HCT116 (cell line): Measurements from ENCODE around the gene LDHAL6B. TPM values are rescaled to one million over a fixed set of nuclear protein-coding genes. Genes with fewer than 3 reads are reported as not detected.

Source experiments
- ATAC-seq: fragments of 200-7000 bp; cut with Tn5 transposase; 2 replicates; pipeline ENCODE4 v1.9.1; 2020; ENCODE audit warnings: mild to moderate bottlenecking, moderate library complexity
- BruUV-seq: library from RNA; stranded (reverse); fragments of 400-500 nt; replicated peaks from 2 replicates; lab custom pipeline; 2021; lab: Mats Ljungman, UMichigan
- CTCF ChIA-PET: fragments of 300-600 bp; sonication (Branson Sonifier 250); formaldehyde crosslinking; loops from one replicate; lab custom pipeline; 2021; ENCODE audit warnings: antibody characterized with exemption; lab: Charles Lee
- POLR2A ChIA-PET: fragments of 300-600, 350-600 bp; sonication (Branson Sonifier 250); formaldehyde crosslinking; loops from one replicate; lab custom pipeline; 2021; ENCODE audit warnings: antibody characterized with exemption; lab: Charles Lee
- RAD21 ChIA-PET, 2 experiments: fragments of 300-600 bp; sonication (Branson Sonifier 250); formaldehyde crosslinking; loops; one replicate each; lab custom pipeline; 2023; ENCODE audit warnings: low total read pairs in 2 of 2; ENCODE audit not compliant: uncharacterized antibody in 2 of 2, unreplicated experiment in 2 of 2, low non-redundant PET in 1 of 2; lab: Charles Lee
- DNase-seq: peaks from one replicate; pipeline ENCODE4 v3.0.0-alpha.2; 2010; ENCODE audit warnings: low read depth, low spot score
- H2AFZ ChIP-seq: fragments of 200-600 bp; shearing (Covaris generic), sonication (generic); 2 replicates; pipeline ENCODE4 v1.6.1; 2017; ENCODE audit warnings: low read depth, mixed run types, mixed read lengths, antibody characterized with exemption, low read length; ENCODE audit not compliant: poor library complexity, severe bottlenecking
- H3K27ac ChIP-seq: 2 replicates; pipeline ENCODE4 v1.5.1; 2012; ENCODE audit warnings: low read depth, low read length
- H3K27me3 ChIP-seq: fragments of 200-600 bp; sonication (generic); 2 replicates; pipeline ENCODE4 v1.6.1; 2016; ENCODE audit warnings: mixed run types, low read length, mixed read lengths; ENCODE audit not compliant: insufficient read depth
- H3K36me3 ChIP-seq, 2 experiments: fragments of 200-500 bp in 1 of 2; fragments of 200-600 bp in 1 of 2; sonication (Bioruptor generic) in 1 of 2; sonication (generic) in 1 of 2; 2 replicates each; pipeline versions ENCODE4 v1.5.1 to v1.6.1; 2014 to 2016; ENCODE audit warnings: low read length in 2 of 2, inconsistent platforms in 1 of 2, mixed read lengths in 1 of 2, mixed run types in 1 of 2; ENCODE audit not compliant: insufficient read depth in 2 of 2, control insufficient read depth in 1 of 2
- H3K4me1 ChIP-seq, 2 experiments: fragments of 200-600 bp in 1 of 2; sonication (generic) in 1 of 2; 2 replicates each; pipeline versions ENCODE4 v1.5.1 to v1.6.1; 2012 to 2017; ENCODE audit warnings: low read length in 2 of 2, inconsistent platforms in 1 of 2, mild to moderate bottlenecking in 1 of 2, mixed read lengths in 1 of 2, mixed run types in 1 of 2, moderate library complexity in 1 of 2; ENCODE audit not compliant: insufficient read depth in 2 of 2, control insufficient read depth in 1 of 2
- H3K4me2 ChIP-seq: fragments of 200-600 bp; sonication (generic); 2 replicates; pipeline ENCODE4 v1.6.1; 2017; ENCODE audit warnings: mixed run types, low read length, mixed read lengths
- H3K4me3 ChIP-seq, 2 experiments: fragments of 200-600 bp in 1 of 2; sonication (generic) in 1 of 2; replicated peaks in 1 of 2; 2 replicates each; pipeline ENCODE4 v1.5.1; 2011 to 2016; ENCODE audit warnings: low read length in 2 of 2, control low read depth in 1 of 2, low read depth in 1 of 2, mild to moderate bottlenecking in 1 of 2, mixed read lengths in 1 of 2, mixed run types in 1 of 2
- H3K79me2 ChIP-seq: fragments of 200-600 bp; sonication (generic); 2 replicates; pipeline ENCODE4 v1.6.1; 2017; ENCODE audit warnings: mild to moderate bottlenecking, mixed run types, low read length, moderate library complexity, mixed read lengths; ENCODE audit not compliant: insufficient read depth
- H3K9ac ChIP-seq: fragments of 200-600 bp; sonication (generic); 2 replicates; pipeline ENCODE4 v1.6.1; 2016; ENCODE audit warnings: low read length, mixed read lengths
- H3K9me2 ChIP-seq: fragments of 200-600 bp; sonication (generic), shearing (Covaris generic); 2 replicates; pipeline ENCODE4 v1.6.1; 2017; ENCODE audit warnings: mixed run types, mild to moderate bottlenecking, moderate library complexity; ENCODE audit not compliant: insufficient read depth
- H3K9me3 ChIP-seq, 2 experiments: fragments of 200-500 bp in 1 of 2; fragments of 200-600 bp in 1 of 2; sonication (Bioruptor generic) in 1 of 2; sonication (generic) in 1 of 2; 2 replicates each; pipeline ENCODE4 v1.6.1; 2014 to 2017; ENCODE audit warnings: low read length in 2 of 2, mixed read lengths in 2 of 2, inconsistent platforms in 1 of 2, low read depth in 1 of 2, mild to moderate bottlenecking in 1 of 2, mixed run types in 1 of 2, moderate library complexity in 1 of 2; ENCODE audit not compliant: control insufficient read depth in 1 of 2, insufficient read depth in 1 of 2
- H4K20me1 ChIP-seq: fragments of 200-600 bp; sonication (generic), shearing (Covaris generic); 2 replicates; pipeline ENCODE4 v1.6.1; 2017; ENCODE audit warnings: mixed run types, mild to moderate bottlenecking, moderate library complexity; ENCODE audit not compliant: insufficient read depth
- CEBPB ChIP-seq: IDR thresholded peaks from 2 replicates; pipeline ENCODE4 v1.6.1; 2012; ENCODE audit warnings: low read depth
- ELF1 ChIP-seq: IDR thresholded peaks from 2 replicates; pipeline ENCODE4 v1.6.1; 2012; ENCODE audit warnings: low read depth, borderline replicate concordance
- EZH2phosphoT487 ChIP-seq: fragments of 200-600 bp; IDR thresholded peaks from 2 replicates; pipeline ENCODE4 v1.6.1; 2018; ENCODE audit warnings: antibody characterized with exemption, borderline replicate concordance
- FOSL1 ChIP-seq: IDR thresholded peaks from 2 replicates; pipeline ENCODE4 v1.6.1; 2012; ENCODE audit warnings: low read depth
- JUND ChIP-seq: IDR thresholded peaks from 2 replicates; pipeline ENCODE4 v1.6.1; 2012
- POLR2A ChIP-seq: IDR thresholded peaks from 2 replicates; pipeline ENCODE4 v1.7.0; 2011; ENCODE audit warnings: borderline replicate concordance; ENCODE audit not compliant: insufficient read depth, insufficient read length; ENCODE audit errors: extremely low read depth
- POLR2AphosphoS5 ChIP-seq: IDR thresholded peaks from 2 replicates; pipeline ENCODE4 v1.6.1; 2011; ENCODE audit warnings: mild to moderate bottlenecking, low read depth, low read length, moderate library complexity
- SIN3A ChIP-seq: IDR thresholded peaks from 2 replicates; pipeline ENCODE4 v1.6.1; 2012; ENCODE audit warnings: low read depth
- YY1 ChIP-seq: IDR thresholded peaks from 2 replicates; pipeline ENCODE4 v1.6.1; 2011; ENCODE audit warnings: low read length, low read depth, moderate library complexity, mild to moderate bottlenecking; ENCODE audit not compliant: insufficient replicate concordance; ENCODE audit errors: extremely low read depth
- ZFX ChIP-seq: fragments of 450-650 bp; IDR thresholded peaks from 2 replicates; pipeline ENCODE4 v1.6.1; 2017
- intact Hi-C: fragments of 100-400 bp; cut with micrococcal nuclease; formaldehyde crosslinking; loops from 2 replicates; pipeline ENCODE4 v1.10.0; 2022
- total RNA-seq: library from RNA; stranded (reverse); gene quantifications from one replicate; pipeline ENCODE4 v1.2.1, GENCODE V29; 2021; ENCODE audit not compliant: unreplicated experiment
- TF ChIP-seq, protein P1 (sequence below): IDR thresholded peaks from 2 replicates; pipeline ENCODE4 v1.6.1; 2012
- TF ChIP-seq, protein P2 (sequence below): IDR thresholded peaks from 2 replicates; pipeline ENCODE4 v1.6.1; 2011; ENCODE audit warnings: mild to moderate bottlenecking, low read length, moderate library complexity; ENCODE audit not compliant: insufficient replicate concordance; ENCODE audit errors: extremely low read depth

LDHAL6B gene
- total RNA-seq, 1 experiment from 2014 or later = not detected

DNA sequence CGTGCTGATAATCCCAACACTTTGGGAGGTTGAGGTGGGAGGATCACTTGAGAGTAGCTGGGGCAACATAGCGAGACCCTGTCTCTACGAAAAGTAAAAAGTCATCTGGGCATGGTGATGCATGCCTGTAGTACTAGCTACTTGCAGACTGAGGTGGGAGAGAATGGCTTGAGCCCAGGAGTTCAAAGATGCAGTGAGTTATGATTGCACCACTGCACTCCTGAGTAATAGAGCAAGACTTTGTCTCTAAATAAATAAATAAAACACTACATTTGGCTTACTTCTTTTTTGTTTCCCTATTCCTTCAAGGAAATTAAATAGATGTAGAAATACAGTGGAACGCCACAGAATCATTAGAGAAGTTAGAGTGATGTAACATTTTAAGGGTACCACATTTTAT is 20.1 kb upstream of the LDHAL6B start:
- Histone ChIP-seq H3K9ac (no peak overlapping the region), H2AFZ (no peak overlapping the region), H4K20me1 (no peaks in the 10 kb centered on the region), H3K27me3 (no peaks in the 10 kb centered on the region)
- BruUV-seq = no TSS peak
- ATAC-seq = no peak
- TF ChIP-seq YY1 = no peak
- TF ChIP-seq SIN3A = no peak
- TF ChIP-seq POLR2A = no peak
- no peak for TF ChIP-seq JUND
- no peak for TF ChIP-seq CEBPB
- TF ChIP-seq EZH2phosphoT487 = no peak
- TF ChIP-seq, protein P1, sequence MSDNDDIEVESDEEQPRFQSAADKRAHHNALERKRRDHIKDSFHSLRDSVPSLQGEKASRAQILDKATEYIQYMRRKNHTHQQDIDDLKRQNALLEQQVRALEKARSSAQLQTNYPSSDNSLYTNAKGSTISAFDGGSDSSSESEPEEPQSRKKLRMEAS = no peak
- no peak for TF ChIP-seq ELF1
- no peak for TF ChIP-seq ZFX
- TF ChIP-seq FOSL1 = no peak
- TF ChIP-seq, all 23 proteins: peak for 0
- H3K9me2 ChIP-seq = no peaks in the 10 kb centered on the region
- H3K4me1 ChIP-seq = peaks cover 2 to 9% of the 10 kb centered on the region in 2 experiments
- H3K4me2 ChIP-seq = no peak overlapping the region
- no peak overlapping the region for H3K4me3 ChIP-seq
- RAD21 ChIA-PET = no interaction called here
- peaks cover 0 to 11% of the 10 kb centered on the region in 2 experiments; a peak in 2 of 4 replicates for H3K9me3 ChIP-seq
- POLR2A ChIA-PET = no interaction called here
- DNase-seq = no peak
- intact Hi-C loops = no loop called here
- CTCF ChIA-PET = no interaction called here
- H3K27ac ChIP-seq = no peak overlapping the region
- no peaks in the 10 kb centered on the region for H3K79me2 ChIP-seq
- H3K36me3 ChIP-seq = peaks cover 4 to 31% of the 10 kb centered on the region in 2 experiments; a peak in 1 of 4 replicates

DNA sequence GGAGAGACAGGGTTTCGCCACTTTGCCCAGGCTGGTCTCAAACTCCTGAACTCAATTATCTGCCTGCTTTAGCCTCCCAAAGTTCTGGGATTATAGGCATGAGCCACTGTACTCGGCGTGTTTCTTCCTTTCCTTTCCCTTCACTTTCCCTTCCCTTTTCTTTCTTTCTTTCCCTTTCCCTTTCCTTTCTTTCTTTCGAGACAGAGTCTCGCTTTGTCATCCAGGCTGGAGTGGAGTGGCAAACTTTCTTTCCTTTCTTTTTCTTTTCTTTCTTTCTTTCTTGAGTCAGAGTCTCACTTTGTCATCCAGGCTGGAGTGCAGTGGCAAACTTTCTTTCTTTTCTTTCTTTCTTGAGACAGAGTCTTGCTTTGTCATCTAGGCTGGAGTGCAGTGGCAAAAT is 17.4 kb upstream of the LDHAL6B start:
- POLR2A ChIA-PET = no interaction called here

More for the DNA sequence above, 17.4 kb upstream of the LDHAL6B start:
- H2AFZ ChIP-seq = no peak overlapping the region
- ChIA-PET RAD21 (no interaction called here), CTCF (no interaction called here)
- peaks cover under 1 to 21% of the 10 kb centered on the region in 2 experiments; a peak in 1 of 4 replicates for H3K36me3 ChIP-seq
- ATAC-seq = no peak
- TF ChIP-seq, protein P2, sequence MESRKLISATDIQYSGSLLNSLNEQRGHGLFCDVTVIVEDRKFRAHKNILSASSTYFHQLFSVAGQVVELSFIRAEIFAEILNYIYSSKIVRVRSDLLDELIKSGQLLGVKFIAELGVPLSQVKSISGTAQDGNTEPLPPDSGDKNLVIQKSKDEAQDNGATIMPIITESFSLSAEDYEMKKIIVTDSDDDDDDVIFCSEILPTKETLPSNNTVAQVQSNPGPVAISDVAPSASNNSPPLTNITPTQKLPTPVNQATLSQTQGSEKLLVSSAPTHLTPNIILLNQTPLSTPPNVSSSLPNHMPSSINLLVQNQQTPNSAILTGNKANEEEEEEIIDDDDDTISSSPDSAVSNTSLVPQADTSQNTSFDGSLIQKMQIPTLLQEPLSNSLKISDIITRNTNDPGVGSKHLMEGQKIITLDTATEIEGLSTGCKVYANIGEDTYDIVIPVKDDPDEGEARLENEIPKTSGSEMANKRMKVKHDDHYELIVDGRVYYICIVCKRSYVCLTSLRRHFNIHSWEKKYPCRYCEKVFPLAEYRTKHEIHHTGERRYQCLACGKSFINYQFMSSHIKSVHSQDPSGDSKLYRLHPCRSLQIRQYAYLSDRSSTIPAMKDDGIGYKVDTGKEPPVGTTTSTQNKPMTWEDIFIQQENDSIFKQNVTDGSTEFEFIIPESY = no peak
- TF ChIP-seq POLR2AphosphoS5 = no peak
- H3K27ac ChIP-seq = no peak overlapping the region
- no peaks in the 10 kb centered on the region for H3K79me2 ChIP-seq
- no peaks in the 10 kb centered on the region for H3K9me3 ChIP-seq
- no peaks in the 10 kb centered on the region for H3K9me2 ChIP-seq
- no peak overlapping the region for H3K4me2 ChIP-seq
- no peak overlapping the region for H3K9ac ChIP-seq
- no peaks in the 10 kb centered on the region for H3K27me3 ChIP-seq
- H4K20me1 ChIP-seq = no peaks in the 10 kb centered on the region
- no TSS peak for BruUV-seq
- H3K4me1 ChIP-seq = peaks cover 6 to 26% of the 10 kb centered on the region in 2 experiments
- no peak overlapping the region for H3K4me3 ChIP-seq
- intact Hi-C loops = no loop called here
- no peak for DNase-seq
